ENCODE data around the gene RDX. TPM values are rescaled to one million over a fixed set of nuclear protein-coding genes. Genes with fewer than 3 reads are reported as not detected.
A peak's percentile ranks its signal among the peaks of the same experiment; 100 is the strongest.

RDX gene
- total RNA-seq, 1 experiment from 2014 or later: 132 TPM

GRCh38 chr11:110262072-110262403 is 34.4 kb downstream of the RDX start:
- Mint-ChIP-seq H3K36me3 (ENCODE audit: insufficient read depth, unreplicated experiment) (peaks cover 63% of the 10 kb centered on the region), H3K27me3 (ENCODE audit: insufficient read depth, unreplicated experiment) (no peaks in the 10 kb centered on the region)
- no peak for TF ChIP-seq CTCF (IDR thresholded peaks at IDR 0.05; ENCODE audit: unreplicated experiment)

GRCh38 chr11:110261195-110262071 is 35.0 kb downstream of the RDX start:
- DNase-seq (ENCODE audit: unreplicated experiment): no peak
- Mint-ChIP-seq H3K4me3 (ENCODE audit: unreplicated experiment) (no peak overlapping the region), H3K36me3 (ENCODE audit: insufficient read depth, unreplicated experiment) (peaks cover 66% of the 10 kb centered on the region), H3K9me3 (ENCODE audit: unreplicated experiment) (no peaks in the 10 kb centered on the region), H3K4me1 (ENCODE audit: insufficient read depth, unreplicated experiment) (no peaks in the 10 kb centered on the region), H3K27me3 (ENCODE audit: insufficient read depth, unreplicated experiment) (no peaks in the 10 kb centered on the region), H3K27ac (ENCODE audit: low read depth, unreplicated experiment) (no peak overlapping the region)
- TSS peak; percentile 5 for BruUV-seq (replicated peaks)
- no peak for TF ChIP-seq CTCF (IDR thresholded peaks at IDR 0.05; ENCODE audit: unreplicated experiment)
- intact Hi-C loops (cut with micrococcal nuclease): no loop called here
- ChIA-PET POLR2A (interaction anchor here (1.3 kb wide), 1 partner anchor 12 kb away, joined by 3 read pairs; no protein-coding TSS in a partner anchor), CTCF (no interaction called here)

More at GRCh38 chr11:110262072-110262403, 34.4 kb downstream of the RDX start:
- POLR2A ChIA-PET: no interaction called here
- Mint-ChIP-seq H3K4me1 (ENCODE audit: insufficient read depth, unreplicated experiment) (no peaks in the 10 kb centered on the region), H3K4me3 (ENCODE audit: unreplicated experiment) (no peak overlapping the region), H3K9me3 (ENCODE audit: unreplicated experiment) (no peaks in the 10 kb centered on the region), H3K27ac (ENCODE audit: low read depth, unreplicated experiment) (no peak overlapping the region)
- intact Hi-C loops (cut with micrococcal nuclease): no loop called here
- DNase-seq (ENCODE audit: unreplicated experiment): no peak
- CTCF ChIA-PET: no interaction called here
- no TSS peak for BruUV-seq (replicated peaks)

- Mint-ChIP-seq H3K27ac (ENCODE audit: low read depth, unreplicated experiment) (no peak overlapping the region), H3K4me1 (ENCODE audit: insufficient read depth, unreplicated experiment) (peaks cover 10% of the 10 kb centered on the region), H3K27me3 (ENCODE audit: insufficient read depth, unreplicated experiment) (no peaks in the 10 kb centered on the region), H3K9me3 (ENCODE audit: unreplicated experiment) (no peaks in the 10 kb centered on the region), H3K4me3 (ENCODE audit: unreplicated experiment) (no peak overlapping the region), H3K36me3 (ENCODE audit: insufficient read depth, unreplicated experiment) (peaks cover 72% of the 10 kb centered on the region)
- intact Hi-C loops (cut with micrococcal nuclease): loop anchor here (5.0 kb wide), 2 partner anchors 44 to 161 kb away; partner anchors contain the start of genes RDX and ZC3H12C
- POLR2A ChIA-PET: interaction anchor here (2.0 kb wide), 1 partner anchor 161 kb away, joined by 6 read pairs; the partner anchor contains the start of gene ZC3H12C
- BruUV-seq (replicated peaks): no TSS peak
- no peak for TF ChIP-seq CTCF (IDR thresholded peaks at IDR 0.05; ENCODE audit: unreplicated experiment)
- CTCF ChIA-PET: no interaction called here
- DNase-seq (ENCODE audit: unreplicated experiment): no peak
Observed at GRCh38 chr11:110253525-110253924, 42.9 kb downstream of the RDX start.

- Mint-ChIP-seq H3K9me3 (ENCODE audit: unreplicated experiment) (no peaks in the 10 kb centered on the region), H3K4me3 (ENCODE audit: unreplicated experiment) (peak overlapping the region; percentile 38), H3K27me3 (ENCODE audit: insufficient read depth, unreplicated experiment) (no peaks in the 10 kb centered on the region), H3K27ac (ENCODE audit: low read depth, unreplicated experiment) (peak overlapping the region; percentile 74), H3K36me3 (ENCODE audit: insufficient read depth, unreplicated experiment) (peaks cover 67% of the 10 kb centered on the region), H3K4me1 (ENCODE audit: insufficient read depth, unreplicated experiment) (peaks cover 15% of the 10 kb centered on the region)
- DNase-seq (ENCODE audit: unreplicated experiment): peak; percentile 97
- ChIA-PET POLR2A (interaction anchor here (0.7 to 2.2 kb wide), 21 partner anchors 12 to 307 kb away, joined by 3 to 12 read pairs (median 4); partner anchors contain the start of genes RDX and ZC3H12C), CTCF (interaction anchor here (0.7 to 3.6 kb wide), 5 partner anchors 50 to 388 kb away, joined by 3 to 42 read pairs (median 5); no protein-coding TSS in a partner anchor)
- TF ChIP-seq CTCF (IDR thresholded peaks at IDR 0.05; ENCODE audit: unreplicated experiment): no peak
- no TSS peak for BruUV-seq (replicated peaks)
- intact Hi-C loops (cut with micrococcal nuclease): loop anchor here (5.0 kb wide), 2 partner anchors 45 to 160 kb away; partner anchors contain the start of genes RDX and ZC3H12C
Observed at GRCh38 chr11:110251836-110252235, 44.6 kb downstream of the RDX start.
